Lower leg skin (tissue), 3 donors: ENCODE results near the gene SLC39A9.

ENCODE experiments used
- CTCF ChIP-seq, 3 donors: fragments of 450-650 bp; IDR thresholded peaks; one replicate each; pipeline ENCODE4 v1.5.1; 2016; ENCODE audit warnings: antibody characterized with exemption in 3 of 3, mild to moderate bottlenecking in 3 of 3, moderate library complexity in 2 of 3
- POLR2A ChIP-seq, 2 donors: fragments of 450-650 bp; IDR thresholded peaks; one replicate each; pipeline ENCODE4 v1.6.1; 2016 to 2017; ENCODE audit warnings: antibody characterized with exemption in 2 of 2, mild to moderate bottlenecking in 1 of 2, moderate library complexity in 1 of 2

GRCh38 chr14:69501423-69501838 is 102.9 kb downstream of the SLC39A9 start:
- no peak for TF ChIP-seq CTCF (IDR thresholded peaks at IDR 0.05)
- TF ChIP-seq POLR2A (IDR thresholded peaks at IDR 0.05): no peak
